ENCODE data around the gene AGO3.
A peak's percentile ranks its signal among the peaks of the same experiment; 100 is the strongest.

Gene AGO3

DNA sequence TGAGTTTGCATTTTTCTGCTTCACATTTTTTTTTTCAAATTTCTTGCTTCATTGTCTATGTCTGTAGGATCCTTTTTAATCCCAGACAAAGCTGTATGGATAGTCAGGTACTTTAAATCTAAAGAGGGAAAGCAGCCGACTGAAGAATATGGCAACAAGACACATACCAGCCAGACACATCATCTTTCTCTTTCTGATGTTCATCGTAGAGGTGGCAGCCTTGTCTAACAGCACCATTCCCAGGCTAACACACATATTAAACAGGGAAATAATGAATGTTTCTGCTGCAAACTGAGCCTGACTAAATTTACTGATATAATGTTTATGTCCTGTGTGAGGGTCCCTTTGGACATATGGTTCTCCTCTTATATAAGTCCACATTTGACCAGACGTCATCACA lies 149.3 kb downstream of the AGO3 start:
- TF ChIP-seq, protein P1, sequence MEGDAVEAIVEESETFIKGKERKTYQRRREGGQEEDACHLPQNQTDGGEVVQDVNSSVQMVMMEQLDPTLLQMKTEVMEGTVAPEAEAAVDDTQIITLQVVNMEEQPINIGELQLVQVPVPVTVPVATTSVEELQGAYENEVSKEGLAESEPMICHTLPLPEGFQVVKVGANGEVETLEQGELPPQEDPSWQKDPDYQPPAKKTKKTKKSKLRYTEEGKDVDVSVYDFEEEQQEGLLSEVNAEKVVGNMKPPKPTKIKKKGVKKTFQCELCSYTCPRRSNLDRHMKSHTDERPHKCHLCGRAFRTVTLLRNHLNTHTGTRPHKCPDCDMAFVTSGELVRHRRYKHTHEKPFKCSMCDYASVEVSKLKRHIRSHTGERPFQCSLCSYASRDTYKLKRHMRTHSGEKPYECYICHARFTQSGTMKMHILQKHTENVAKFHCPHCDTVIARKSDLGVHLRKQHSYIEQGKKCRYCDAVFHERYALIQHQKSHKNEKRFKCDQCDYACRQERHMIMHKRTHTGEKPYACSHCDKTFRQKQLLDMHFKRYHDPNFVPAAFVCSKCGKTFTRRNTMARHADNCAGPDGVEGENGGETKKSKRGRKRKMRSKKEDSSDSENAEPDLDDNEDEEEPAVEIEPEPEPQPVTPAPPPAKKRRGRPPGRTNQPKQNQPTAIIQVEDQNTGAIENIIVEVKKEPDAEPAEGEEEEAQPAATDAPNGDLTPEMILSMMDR (IDR thresholded peaks at IDR 0.05), result no peak
- H3K27ac ChIP-seq, result no peak overlapping the region
- H3K4me3 ChIP-seq, result no peak overlapping the region
- DNase-seq (ENCODE audit: low spot score), result no peak

DNA sequence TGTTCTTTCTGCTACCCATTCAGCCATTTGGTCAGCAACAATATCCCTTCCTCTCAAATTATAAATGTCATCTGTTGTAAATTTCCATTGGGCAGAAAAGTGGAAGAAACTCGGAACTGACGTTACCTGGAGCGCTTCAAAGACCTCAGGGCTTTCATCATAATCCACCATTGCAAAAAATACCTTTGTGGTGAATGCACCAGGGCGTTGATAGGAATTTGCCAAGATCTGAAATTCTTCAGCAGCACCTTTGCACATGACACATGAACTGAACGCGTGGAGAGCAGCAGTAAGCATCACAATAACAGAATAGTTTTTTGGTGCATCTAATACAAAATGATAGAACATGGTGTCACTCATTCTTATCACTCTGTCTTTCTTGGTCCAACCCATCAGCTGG lies 149.9 kb downstream of the AGO3 start:
- Histone ChIP-seq H3K4me3 (no peak overlapping the region), H3K27ac (no peak overlapping the region)
- no peak for DNase-seq (ENCODE audit: low spot score)
- TF ChIP-seq, protein P1 (IDR thresholded peaks at IDR 0.05), result no peak

DNA sequence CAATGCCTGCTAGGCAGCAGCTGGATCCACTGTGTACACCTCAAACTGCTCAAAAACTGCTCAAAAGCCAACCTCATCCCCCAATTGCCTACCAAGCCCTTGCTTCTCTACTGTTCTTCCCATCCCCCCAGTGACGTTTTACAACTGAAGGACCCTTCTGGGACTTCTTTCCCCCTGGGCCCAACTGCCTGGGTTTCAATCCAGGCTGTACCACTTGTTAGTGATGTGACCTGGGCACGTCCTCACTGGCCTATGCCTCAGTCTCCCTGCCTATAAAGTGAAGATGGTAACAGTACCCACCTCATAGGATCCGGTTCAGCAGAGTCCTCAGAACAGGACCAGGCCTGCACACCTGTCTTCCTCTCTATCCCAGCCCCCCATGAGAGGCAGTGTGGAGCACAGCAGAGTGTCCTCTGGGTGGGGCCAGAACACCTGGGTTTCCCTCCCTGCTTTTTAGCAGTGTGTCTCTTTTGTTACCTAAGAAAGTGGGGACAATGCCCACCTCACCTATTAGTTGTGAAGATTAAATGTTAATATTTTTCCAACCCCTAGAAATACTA lies 151.1 kb downstream of the AGO3 start:
- Histone ChIP-seq H3K27ac (no peak overlapping the region), H3K4me3 (no peak overlapping the region)
- TF ChIP-seq, protein P1 (IDR thresholded peaks at IDR 0.05), result no peak
- no peak for DNase-seq (ENCODE audit: low spot score)

DNA sequence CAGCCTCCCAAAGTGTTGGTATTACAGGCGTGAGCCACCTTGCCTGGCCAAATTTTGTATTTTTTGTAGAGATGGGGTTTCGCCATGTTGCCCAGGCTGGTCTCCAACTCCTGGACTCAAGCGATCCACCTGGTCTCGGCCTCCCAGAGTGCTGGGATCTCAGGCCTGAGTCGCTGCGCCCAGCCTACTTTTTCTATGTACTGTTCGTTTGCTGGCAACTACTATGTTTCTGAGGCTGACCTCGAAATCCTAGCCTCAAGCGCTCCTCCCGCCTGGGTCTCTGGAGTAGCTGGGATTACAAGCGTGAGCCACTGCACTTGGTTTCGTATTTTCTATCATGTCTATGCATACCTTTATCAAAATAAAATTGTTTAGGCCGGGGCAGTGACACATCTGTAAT lies 152.3 kb downstream of the AGO3 start:
- TF ChIP-seq, protein P1 (IDR thresholded peaks at IDR 0.05), result no peak
- Histone ChIP-seq H3K4me3 (no peak overlapping the region), H3K27ac (no peak overlapping the region)
- no peak for DNase-seq (ENCODE audit: low spot score)

DNA sequence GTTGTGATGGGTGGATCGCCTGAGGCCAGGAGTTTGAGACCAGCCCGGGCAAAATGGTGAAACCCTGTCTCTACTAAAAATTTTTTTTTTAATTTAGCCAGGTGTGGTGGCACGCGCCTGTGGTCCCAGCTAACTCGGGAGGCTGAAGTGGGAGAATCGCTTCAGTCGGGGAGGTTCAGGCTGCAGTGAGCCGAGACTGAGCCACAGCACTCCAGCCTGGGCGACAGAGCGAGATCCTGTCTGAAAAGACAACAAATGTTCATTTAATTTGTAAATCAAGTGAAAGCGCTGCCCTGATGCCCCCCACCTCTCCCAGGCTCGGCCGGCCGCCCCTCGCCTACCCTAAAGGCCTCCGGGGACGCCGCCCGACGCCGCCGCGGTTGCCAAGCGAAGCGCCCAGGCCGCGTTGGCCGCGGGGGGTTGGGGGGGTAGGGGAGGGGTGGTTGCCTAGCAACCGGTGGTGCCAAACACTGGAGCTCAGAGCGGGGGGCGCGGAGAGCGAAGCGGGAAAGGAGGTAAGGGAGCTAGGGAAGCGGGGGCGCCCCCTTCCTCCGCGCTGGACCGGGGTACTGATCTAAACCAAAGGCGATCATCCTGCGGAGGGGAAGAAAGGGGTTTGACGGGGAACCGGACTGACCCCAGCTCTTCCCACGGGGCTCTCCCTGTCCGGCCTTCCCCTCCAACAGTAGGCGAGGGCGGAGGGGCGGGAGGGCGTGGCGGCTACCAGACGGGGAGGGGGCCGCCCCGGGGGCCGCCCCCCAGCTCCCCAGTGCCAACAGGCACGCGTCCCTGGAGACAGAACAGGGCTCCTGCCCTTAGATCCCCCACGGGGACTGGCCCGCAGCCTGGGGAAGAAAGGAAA lies 153.0 kb downstream of the AGO3 start, which contains the start of gene TEKT2:
TSS of gene TEKT2 (plus strand) at position 460 of the 862 bp plus-strand sequence. CDS start 828 bp downstream, outside the sequence.
- Histone ChIP-seq H3K27ac (no peak within 1 kb of the TSS), H3K4me3 (peak within 1 kb of the TSS; percentile 74)
- TF ChIP-seq, protein P1 (IDR thresholded peaks at IDR 0.05), result no peak
- no peak for DNase-seq (ENCODE audit: low spot score)

DNA sequence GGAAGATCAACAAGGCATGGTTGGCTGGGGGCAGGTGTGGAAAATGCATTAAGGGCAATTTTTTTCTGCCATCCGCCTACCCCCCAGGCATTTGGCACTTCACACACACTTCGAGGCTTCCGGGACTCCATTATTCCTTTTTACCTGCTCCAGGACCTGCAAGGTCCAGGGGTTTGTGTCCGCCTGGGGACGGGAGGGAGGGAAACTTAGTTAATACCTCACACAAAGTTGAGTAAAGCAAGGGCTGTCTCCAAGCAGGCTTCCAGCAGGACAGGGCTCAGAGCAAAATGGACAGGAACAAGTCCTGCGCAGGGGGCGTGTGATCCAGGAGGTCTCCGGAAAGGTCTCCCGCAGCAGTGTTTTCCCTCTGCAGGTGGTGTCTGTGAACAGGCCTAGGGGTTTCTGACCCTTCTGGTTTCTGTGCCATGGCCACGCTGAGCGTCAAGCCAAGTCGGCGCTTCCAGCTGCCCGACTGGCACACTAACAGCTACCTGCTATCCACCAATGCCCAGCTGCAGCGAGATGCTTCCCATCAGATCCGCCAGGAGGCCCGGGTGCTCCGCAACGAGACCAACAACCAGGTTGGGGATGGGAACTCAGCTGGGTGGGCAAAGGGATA lies 153.7 kb downstream of the AGO3 start:
- Histone ChIP-seq H3K4me3 (peak overlapping the region; percentile 74), H3K27ac (no peak overlapping the region)
- no peak for DNase-seq (ENCODE audit: low spot score)
- TF ChIP-seq, protein P1 (IDR thresholded peaks at IDR 0.05), result no peak

All from coronary artery (tissue), 2 donors.